ENCODE results near the gene SLC35B1. TPM values are rescaled to one million over a fixed set of nuclear protein-coding genes. Genes with fewer than 3 reads are reported as not detected.

Gene SLC35B1
- polyA plus RNA-seq, 1 donor (not counting 4 experiments of a cell fraction or from before 2014, with no cell fraction given), result 71.6 TPM

DNA sequence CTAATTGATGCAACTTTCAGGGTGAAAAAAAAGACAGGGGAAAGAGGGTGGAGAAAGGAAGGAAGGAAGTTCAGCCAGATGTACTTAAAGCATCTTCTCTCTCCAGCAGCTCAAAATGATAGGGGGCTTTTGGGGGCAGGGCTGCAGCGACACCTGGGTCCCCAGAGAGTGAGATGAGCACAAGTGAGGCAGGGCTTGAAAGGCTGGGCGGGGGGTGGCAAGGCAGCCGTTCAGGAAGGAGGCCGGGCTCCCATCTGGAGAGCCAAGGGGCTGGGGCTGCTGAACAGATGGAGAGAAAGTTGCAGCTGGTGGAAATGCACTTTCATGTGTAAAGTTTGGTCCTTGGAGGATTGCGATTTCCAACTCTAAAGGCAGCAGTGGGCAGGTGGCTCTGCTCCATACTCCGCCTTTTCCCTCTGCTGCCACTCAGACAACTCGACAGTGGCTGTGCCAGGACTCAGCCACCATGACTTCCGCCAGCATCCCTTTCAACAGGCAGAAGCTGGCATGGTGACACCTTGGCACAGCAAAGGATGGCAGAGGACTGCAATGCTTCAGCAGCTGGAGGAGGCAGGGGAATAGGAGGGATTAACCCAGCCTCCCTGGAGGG is 7.7 kb downstream of the SLC35B1 start:
- TF ChIP-seq, protein P1, sequence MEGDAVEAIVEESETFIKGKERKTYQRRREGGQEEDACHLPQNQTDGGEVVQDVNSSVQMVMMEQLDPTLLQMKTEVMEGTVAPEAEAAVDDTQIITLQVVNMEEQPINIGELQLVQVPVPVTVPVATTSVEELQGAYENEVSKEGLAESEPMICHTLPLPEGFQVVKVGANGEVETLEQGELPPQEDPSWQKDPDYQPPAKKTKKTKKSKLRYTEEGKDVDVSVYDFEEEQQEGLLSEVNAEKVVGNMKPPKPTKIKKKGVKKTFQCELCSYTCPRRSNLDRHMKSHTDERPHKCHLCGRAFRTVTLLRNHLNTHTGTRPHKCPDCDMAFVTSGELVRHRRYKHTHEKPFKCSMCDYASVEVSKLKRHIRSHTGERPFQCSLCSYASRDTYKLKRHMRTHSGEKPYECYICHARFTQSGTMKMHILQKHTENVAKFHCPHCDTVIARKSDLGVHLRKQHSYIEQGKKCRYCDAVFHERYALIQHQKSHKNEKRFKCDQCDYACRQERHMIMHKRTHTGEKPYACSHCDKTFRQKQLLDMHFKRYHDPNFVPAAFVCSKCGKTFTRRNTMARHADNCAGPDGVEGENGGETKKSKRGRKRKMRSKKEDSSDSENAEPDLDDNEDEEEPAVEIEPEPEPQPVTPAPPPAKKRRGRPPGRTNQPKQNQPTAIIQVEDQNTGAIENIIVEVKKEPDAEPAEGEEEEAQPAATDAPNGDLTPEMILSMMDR (optimal IDR thresholded peaks at IDR 0.05 in 1 of 3, IDR thresholded peaks at IDR 0.05 in 1 of 3, conservative IDR thresholded peaks at IDR 0.05 in 1 of 3; ENCODE audit: extremely low read depth in 1 of 3, insufficient read depth in 2 of 3, low read length in 3 of 3), result no peak
- TF ChIP-seq EZH2 (IDR thresholded peaks at IDR 0.05; ENCODE audit: low read length), result no peak
- H3K4me3 ChIP-seq (ENCODE audit: control insufficient read depth in 2 of 3, extremely low read depth in 1 of 3, insufficient read depth in 2 of 3, low read depth in 1 of 3, low read length in 3 of 3), result no peak overlapping the region
- DNase-seq (ENCODE audit: low read depth, low spot score) (no peak), FAIRE-seq (no peak)
- no peak overlapping the region for H3K9ac ChIP-seq (ENCODE audit: control insufficient read depth, extremely low read depth, insufficient read depth, low read length)
- H3K79me2 ChIP-seq (ENCODE audit: control insufficient read depth, insufficient read depth, low read length), result no peaks in the 10 kb centered on the region
- no peaks in the 10 kb centered on the region for H3K4me1 ChIP-seq (ENCODE audit: control insufficient read depth, extremely low read depth, insufficient read depth, low read length)
- H2AFZ ChIP-seq (ENCODE audit: control insufficient read depth, low read length), result no peak overlapping the region
- no peak overlapping the region for H3K27ac ChIP-seq (ENCODE audit: control insufficient read depth, insufficient read depth, low read length)
- H3K36me3 ChIP-seq (ENCODE audit: control insufficient read depth in 2 of 2, extremely low read depth in 1 of 2, insufficient read depth in 2 of 2, low read length in 2 of 2), result peaks cover 31 to 35% of the 10 kb centered on the region in 2 experiments
- dilution Hi-C loops (cut with MboI; ENCODE audit: extremely low pct_ligation_motif_present, low sequenced_read_pairs), result no loop called here
- no peaks in the 10 kb centered on the region for H3K9me3 ChIP-seq (ENCODE audit: control insufficient read depth, low read depth, low read length)
- no peaks in the 10 kb centered on the region for H3K27me3 ChIP-seq (ENCODE audit: control insufficient read depth, extremely low read depth, insufficient read depth, low read length)
- no peak overlapping the region for H3K4me2 ChIP-seq (ENCODE audit: control insufficient read depth, extremely low read depth, insufficient read depth, low read depth, low read length)
- H4K20me1 ChIP-seq (ENCODE audit: control insufficient read depth, extremely low read depth, insufficient read depth, low read length), result no peaks in the 10 kb centered on the region
- H3K9me1 ChIP-seq (ENCODE audit: control insufficient read depth, extremely low read depth, insufficient read depth, low read length), result no peaks in the 10 kb centered on the region

DNA sequence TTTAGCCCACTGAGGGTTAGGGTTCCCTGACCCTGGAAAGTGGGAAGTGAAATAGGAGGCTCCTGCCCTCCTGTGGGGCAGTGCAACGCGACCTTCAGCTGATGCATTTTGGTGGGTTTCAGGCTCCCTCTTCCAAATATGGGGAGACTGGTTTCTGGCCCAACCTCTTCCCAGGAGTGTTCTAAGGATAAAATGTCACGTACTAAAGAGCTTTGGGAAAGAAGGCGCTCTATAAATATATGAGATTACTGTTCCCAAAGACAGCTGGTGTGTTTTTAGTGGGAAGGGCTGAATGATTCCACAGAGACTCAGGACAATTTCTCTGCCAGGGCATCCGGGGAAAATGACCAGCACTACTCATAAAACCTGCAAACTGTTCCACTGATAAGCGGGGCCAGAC is 9.8 kb downstream of the SLC35B1 start:
- Histone ChIP-seq H3K27me3 (ENCODE audit: control insufficient read depth, extremely low read depth, insufficient read depth, low read length) (no peaks in the 10 kb centered on the region), H3K27ac (ENCODE audit: control insufficient read depth, insufficient read depth, low read length) (no peak overlapping the region), H3K36me3 (ENCODE audit: control insufficient read depth in 2 of 2, extremely low read depth in 1 of 2, insufficient read depth in 2 of 2, low read length in 2 of 2) (peaks cover 15 to 24% of the 10 kb centered on the region in 2 experiments), H3K4me2 (ENCODE audit: control insufficient read depth, extremely low read depth, insufficient read depth, low read depth, low read length) (no peak overlapping the region), H3K79me2 (ENCODE audit: control insufficient read depth, insufficient read depth, low read length) (no peaks in the 10 kb centered on the region), H3K9ac (ENCODE audit: control insufficient read depth, extremely low read depth, insufficient read depth, low read length) (no peak overlapping the region), H4K20me1 (ENCODE audit: control insufficient read depth, extremely low read depth, insufficient read depth, low read length) (no peaks in the 10 kb centered on the region), H3K4me3 (ENCODE audit: control insufficient read depth in 2 of 3, extremely low read depth in 1 of 3, insufficient read depth in 2 of 3, low read depth in 1 of 3, low read length in 3 of 3) (no peak overlapping the region), H2AFZ (ENCODE audit: control insufficient read depth, low read length) (no peak overlapping the region), H3K9me1 (ENCODE audit: control insufficient read depth, extremely low read depth, insufficient read depth, low read length) (no peaks in the 10 kb centered on the region), H3K9me3 (ENCODE audit: control insufficient read depth, low read depth, low read length) (no peaks in the 10 kb centered on the region), H3K4me1 (ENCODE audit: control insufficient read depth, extremely low read depth, insufficient read depth, low read length) (no peaks in the 10 kb centered on the region)
- dilution Hi-C loops (cut with MboI; ENCODE audit: extremely low pct_ligation_motif_present, low sequenced_read_pairs), result no loop called here
- DNase-seq (ENCODE audit: low read depth, low spot score), result no peak
- TF ChIP-seq, protein P1 (optimal IDR thresholded peaks at IDR 0.05 in 1 of 3, IDR thresholded peaks at IDR 0.05 in 1 of 3, conservative IDR thresholded peaks at IDR 0.05 in 1 of 3; ENCODE audit: extremely low read depth in 1 of 3, insufficient read depth in 2 of 3, low read length in 3 of 3), result no peak
- TF ChIP-seq EZH2 (IDR thresholded peaks at IDR 0.05; ENCODE audit: low read length), result no peak
- no peak for FAIRE-seq

Measured in keratinocyte (primary cell).